OCI-LY7 (cell line): ENCODE measurements around the gene C1orf146.

Experiments
- CTCF ChIP-seq: fragments of 200-600 bp; sonication (generic); conservative IDR thresholded peaks from 2 replicates; pipeline ENCODE4 v1.5.1; 2014; ENCODE audit warnings: mild to moderate bottlenecking, antibody characterized with exemption, low read length, moderate library complexity, mixed read lengths
- EZH2phosphoT487 ChIP-seq: fragments of 200-600 bp; sonication (generic); IDR thresholded peaks from 2 replicates; pipeline ENCODE4 v1.6.1; 2018; ENCODE audit warnings: low read depth, borderline replicate concordance, mild to moderate bottlenecking, mixed run types, antibody characterized with exemption, low read length, moderate library complexity, mixed read lengths

DNA sequence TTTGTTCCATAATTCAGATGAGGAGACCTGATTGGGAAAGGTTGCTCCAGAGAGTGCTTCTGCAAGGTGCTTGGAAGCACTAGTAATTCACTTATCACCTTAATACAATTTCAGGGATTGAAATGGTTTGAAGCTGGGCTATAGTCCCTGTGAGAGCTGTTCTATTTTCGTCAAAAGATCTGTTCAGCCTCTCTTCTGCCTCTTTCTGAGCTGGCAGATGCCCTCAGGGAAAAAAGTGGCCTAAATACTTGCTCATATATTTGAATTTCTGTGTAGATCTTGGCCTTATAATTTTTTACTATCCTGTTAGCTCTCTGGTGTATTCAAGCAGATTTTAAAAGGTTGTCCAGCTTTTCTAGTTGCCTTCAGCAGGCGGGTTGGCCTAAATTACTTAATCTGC lies 22.3 kb downstream of the C1orf146 start:
- no peak for TF ChIP-seq CTCF
- no peak for TF ChIP-seq EZH2phosphoT487
